NCI-H146 (cell line): Measurements from ENCODE around the gene TMEM145.
"Not testable (repeated sequence)": the region's sequence is repeated elsewhere in the genome, so short reads cannot be mapped to it uniquely, and the experiment has no call there.

Experiments used
- DNase-seq: peaks from one replicate; lab custom pipeline; 2025; lab: John Stamatoyannopoulos, UW

TMEM145 gene

GRCh38 chr19:42313096-42313839 lies at the start of gene TMEM145:
TSS of gene TMEM145 (plus strand) at chr19:42313309. CDS start at chr19:42313377, 68 bp downstream.
- DNase-seq = peak; percentile 72

GRCh38 chr19:42266105-42266504 lies 47.0 kb upstream of the TMEM145 start:
- DNase-seq = not testable (repeated sequence)

- not testable (repeated sequence) for DNase-seq
Observed at GRCh38 chr19:42266928-42267603, 46.0 kb upstream of the TMEM145 start.

- peak; percentile 46 for DNase-seq
Observed at GRCh38 chr19:42267644-42268141, 45.4 kb upstream of the TMEM145 start.

GRCh38 chr19:42268142-42268703 lies 44.9 kb upstream of the TMEM145 start:
- peak; percentile 100 for DNase-seq

- DNase-seq = peak; percentile 100
Observed at GRCh38 chr19:42268704-42269477, 44.2 kb upstream of the TMEM145 start, which contains the start of gene CIC. TSS of gene CIC (plus strand) at chr19:42269252. CDS start at chr19:42271784, 2,532 bp downstream.

GRCh38 chr19:42269478-42270345 lies 43.4 kb upstream of the TMEM145 start:
- no peak for DNase-seq

- no peak for DNase-seq
Observed at GRCh38 chr19:42270346-42271044, 42.6 kb upstream of the TMEM145 start.

- DNase-seq = no peak
Observed at GRCh38 chr19:42271045-42271419, 42.1 kb upstream of the TMEM145 start.

GRCh38 chr19:42271861-42272534 lies 41.1 kb upstream of the TMEM145 start:
- DNase-seq = no peak

GRCh38 chr19:42272535-42272897 lies 40.6 kb upstream of the TMEM145 start:
- no peak for DNase-seq

- DNase-seq = no peak
Observed at GRCh38 chr19:42272989-42273406, 40.1 kb upstream of the TMEM145 start.

- DNase-seq = no peak
Observed at GRCh38 chr19:42273407-42274064, 39.6 kb upstream of the TMEM145 start.

- no peak for DNase-seq
Observed at GRCh38 chr19:42274065-42274682, 38.9 kb upstream of the TMEM145 start.

GRCh38 chr19:42275103-42275502 lies 38.0 kb upstream of the TMEM145 start:
- DNase-seq = no peak

GRCh38 chr19:42275517-42275916 lies 37.6 kb upstream of the TMEM145 start:
- DNase-seq = no peak

- no peak for DNase-seq
Observed at GRCh38 chr19:42276284-42276683, 36.8 kb upstream of the TMEM145 start.

GRCh38 chr19:42276821-42277220 lies 36.3 kb upstream of the TMEM145 start:
- DNase-seq = no peak
